Gastrocnemius medialis (tissue), 4 donors: Measurements from ENCODE around the gene FAM114A1. TPM values are rescaled to one million over a fixed set of nuclear protein-coding genes. Genes with fewer than 3 reads are reported as not detected.

Experiments used
- ATAC-seq, 2 donors: fragments of 150-250 bp; one replicate each; pipeline ENCODE4 v1.9.1; 2016
- DNase-seq, 2 donors: peaks; one replicate each; pipeline ENCODE4 v3.0.0-alpha.2; 2019
- H3K27ac ChIP-seq, 4 donors: fragments of 200-600 bp; sonication (generic); 1 replicate in 1 of 4; 2 replicates in 3 of 4; pipeline ENCODE4 v1.5.1; 2016 to 2018; ENCODE audit warnings: mild to moderate bottlenecking in 2 of 4, moderate library complexity in 1 of 4
- H3K27me3 ChIP-seq, 3 donors: fragments of 200-600 bp; sonication (generic) in 2 of 3; 1 replicate in 1 of 3; 2 replicates in 2 of 3; pipeline versions ENCODE4 v1.5.1 to v1.6.0; 2016 to 2019; ENCODE audit warnings: mild to moderate bottlenecking in 1 of 3, moderate library complexity in 1 of 3
- H3K36me3 ChIP-seq, 2 donors: fragments of 200-600 bp; sonication (generic) in 1 of 2; one replicate each; pipeline ENCODE4 v1.5.1; 2017 to 2018
- H3K4me1 ChIP-seq, 2 donors: fragments of 200-600 bp; sonication (generic) in 1 of 2; one replicate each; pipeline ENCODE4 v1.5.1; 2016 to 2017; ENCODE audit warnings: mild to moderate bottlenecking in 2 of 2
- H3K4me3 ChIP-seq, 4 donors: fragments of 200-600 bp; sonication (generic) in 3 of 4; 1 replicate in 1 of 4; 2 replicates in 3 of 4; pipeline ENCODE4 v1.5.1; 2016 to 2019; ENCODE audit warnings: mild to moderate bottlenecking in 2 of 4
- H3K9me3 ChIP-seq, 3 donors: fragments of 200-600 bp; sonication (generic) in 2 of 3; 1 replicate in 1 of 3; 2 replicates in 2 of 3; pipeline ENCODE4 v1.5.1; 2016 to 2019
- CTCF ChIP-seq, 5 experiments: fragments of 450-650 bp in 3 of 5; fragments of 200-600 bp in 2 of 5; sonication (generic) in 2 of 5; IDR thresholded peaks in 4 of 5; conservative IDR thresholded peaks in 1 of 5; 1 replicate in 4 of 5; 2 replicates in 1 of 5; pipeline ENCODE4 v1.5.1; 2016 to 2019; ENCODE audit warnings: antibody characterized with exemption in 5 of 5, mild to moderate bottlenecking in 3 of 5, moderate library complexity in 3 of 5
- POLR2A ChIP-seq, 2 donors: fragments of 450-650 bp; IDR thresholded peaks; one replicate each; pipeline ENCODE4 v1.6.1; 2017; ENCODE audit warnings: antibody characterized with exemption in 2 of 2, mild to moderate bottlenecking in 2 of 2, moderate library complexity in 2 of 2
- in situ Hi-C, 4 donors: fragments of 200-750 bp; cut with MboI; loops; one replicate each; pipeline versions ENCODE4 v1.15.0 to v1.8.0; 2017; ENCODE audit warnings: low sequenced_read_pairs in 4 of 4
- intact Hi-C: fragments of 100-400 bp; cut with DNase I; formaldehyde crosslinking; loops from one replicate; pipeline ENCODE4 v1.15.1; 2023; ENCODE audit warnings: low total_unique reads
- total RNA-seq, 4 donors: library from RNA; depleted of rRNA; stranded (reverse); fragments of >200 nt; gene quantifications; one replicate each; pipeline versions ENCODE4 v1.1.0 to v1.2.3, GENCODE V29; 2016

FAM114A1 gene
- total RNA-seq, 4 donors from 2014 or later: 23.2 to 47.5 (median 27.4) TPM

GRCh38 chr4:38979511-38980230 lies 112.1 kb downstream of the FAM114A1 start:
- in situ Hi-C loops: no loop called here
- ATAC-seq: no peak
- no peaks in the 10 kb centered on the region for H3K36me3 ChIP-seq
- H3K27ac ChIP-seq: no peak overlapping the region
- intact Hi-C loops: no loop called here
- no peak overlapping the region for H3K4me3 ChIP-seq
- DNase-seq: no peak
- no peak for TF ChIP-seq CTCF (IDR thresholded peaks at IDR 0.05 in 4 of 5, conservative IDR thresholded peaks at IDR 0.05 in 1 of 5)
- no peak for TF ChIP-seq POLR2A (IDR thresholded peaks at IDR 0.05)
- H3K9me3 ChIP-seq: no peaks in the 10 kb centered on the region
- no peaks in the 10 kb centered on the region for H3K27me3 ChIP-seq
- no peaks in the 10 kb centered on the region for H3K4me1 ChIP-seq

GRCh38 chr4:38980903-38981676 lies 113.5 kb downstream of the FAM114A1 start:
- ATAC-seq (no peak), DNase-seq (no peak)
- Histone ChIP-seq H3K27me3 (no peaks in the 10 kb centered on the region), H3K4me1 (no peaks in the 10 kb centered on the region), H3K9me3 (no peaks in the 10 kb centered on the region), H3K27ac (no peak overlapping the region), H3K4me3 (no peak overlapping the region), H3K36me3 (no peaks in the 10 kb centered on the region)
- TF ChIP-seq CTCF (IDR thresholded peaks at IDR 0.05 in 4 of 5, conservative IDR thresholded peaks at IDR 0.05 in 1 of 5) (no peak), POLR2A (IDR thresholded peaks at IDR 0.05) (no peak)
- intact Hi-C loops: no loop called here
- in situ Hi-C loops: no loop called here

GRCh38 chr4:38982361-38983095 lies 114.9 kb downstream of the FAM114A1 start:
- no peak for DNase-seq
- H3K36me3 ChIP-seq: no peaks in the 10 kb centered on the region
- no peak overlapping the region for H3K4me3 ChIP-seq
- intact Hi-C loops (no loop called here), in situ Hi-C loops (no loop called here)
- H3K27me3 ChIP-seq: no peaks in the 10 kb centered on the region
- ATAC-seq: no peak
- no peaks in the 10 kb centered on the region for H3K4me1 ChIP-seq
- no peaks in the 10 kb centered on the region for H3K9me3 ChIP-seq
- no peak for TF ChIP-seq POLR2A (IDR thresholded peaks at IDR 0.05)
- TF ChIP-seq CTCF (IDR thresholded peaks at IDR 0.05 in 4 of 5, conservative IDR thresholded peaks at IDR 0.05 in 1 of 5): no peak
- no peak overlapping the region for H3K27ac ChIP-seq

GRCh38 chr4:38983291-38983690 lies 115.7 kb downstream of the FAM114A1 start:
- ATAC-seq: no peak
- Histone ChIP-seq H3K27ac (no peak overlapping the region), H3K4me1 (no peaks in the 10 kb centered on the region), H3K9me3 (no peaks in the 10 kb centered on the region), H3K36me3 (no peaks in the 10 kb centered on the region), H3K4me3 (no peak overlapping the region), H3K27me3 (no peaks in the 10 kb centered on the region)
- intact Hi-C loops: no loop called here
- no peak for DNase-seq
- TF ChIP-seq POLR2A (IDR thresholded peaks at IDR 0.05) (no peak), CTCF (IDR thresholded peaks at IDR 0.05 in 4 of 5, conservative IDR thresholded peaks at IDR 0.05 in 1 of 5) (no peak)
- in situ Hi-C loops: no loop called here
